B cell (primary cell): ENCODE measurements around the gene RAB25. TPM values are rescaled to one million over a fixed set of nuclear protein-coding genes. Genes with fewer than 3 reads are reported as not detected.

Experiments used
- ATAC-seq: fragments of 200-7000 bp; cut with Tn5 transposase; one replicate; pipeline ENCODE4 v1.10.0; 2021; ENCODE audit warnings: low read depth, mild to moderate bottlenecking, moderate number of reproducible peaks, moderate library complexity
- CTCF ChIA-PET: fragments of 350-600 bp; sonication (Branson Sonifier 250); formaldehyde crosslinking; loops from one replicate; lab custom pipeline; 2021; ENCODE audit warnings: antibody characterized with exemption, inconsistent platforms; lab: Charles Lee
- POLR2A ChIA-PET: fragments of 350-600 bp; sonication (Branson Sonifier 250); formaldehyde crosslinking; loops from one replicate; lab custom pipeline; 2021; ENCODE audit warnings: antibody characterized with exemption; lab: Charles Lee
- DNase-seq: peaks from one replicate; pipeline ENCODE4 v3.0.0; 2013
- H2AFZ ChIP-seq: 2 replicates; pipeline ENCODE4 v1.6.1; 2012; ENCODE audit warnings: mild to moderate bottlenecking, low read depth, low read length; ENCODE audit not compliant: insufficient read depth, poor library complexity, severe bottlenecking
- H3K27ac ChIP-seq, 2 donors: 1 replicate in 1 of 2; 2 replicates in 1 of 2; pipeline ENCODE4 v1.5.1; 2012 to 2013; ENCODE audit warnings: low read length in 2 of 2, mild to moderate bottlenecking in 2 of 2, moderate library complexity in 1 of 2
- H3K27me3 ChIP-seq, 4 experiments: fragments of 200-600 bp in 1 of 4; sonication (generic) in 1 of 4; replicated peaks in 1 of 4; 1 replicate in 2 of 4; 2 replicates in 2 of 4; pipeline versions ENCODE4 v1.6.1 to v1.7.0; 2013 to 2016; ENCODE audit warnings: low read length in 3 of 4, mild to moderate bottlenecking in 2 of 4, mixed read lengths in 1 of 4, moderate library complexity in 1 of 4; ENCODE audit not compliant: insufficient read depth in 4 of 4, control insufficient read depth in 3 of 4; ENCODE audit errors: control extremely low read depth in 1 of 4
- H3K36me3 ChIP-seq, 2 experiments: replicated peaks in 1 of 2; 1 replicate in 1 of 2; 2 replicates in 1 of 2; pipeline versions ENCODE4 v1.6.1 to v1.7.1; 2013; ENCODE audit warnings: low read length in 1 of 2; ENCODE audit not compliant: insufficient read depth in 2 of 2, control insufficient read depth in 1 of 2; ENCODE audit errors: control extremely low read depth in 1 of 2, extremely low read depth in 1 of 2
- H3K4me1 ChIP-seq, 2 donors: fragments of 200-600 bp in 1 of 2; sonication (generic) in 1 of 2; 1 replicate in 1 of 2; 2 replicates in 1 of 2; pipeline versions ENCODE4 v1.5.1 to v1.6.1; 2013 to 2017; ENCODE audit warnings: low read length in 2 of 2; ENCODE audit not compliant: control insufficient read depth in 2 of 2, insufficient read depth in 2 of 2
- H3K4me2 ChIP-seq: replicated peaks from 2 replicates; pipeline ENCODE3; 2012; ENCODE audit warnings: mild to moderate bottlenecking, low read depth, low read length; ENCODE audit not compliant: poor library complexity, severe bottlenecking
- H3K4me3 ChIP-seq, 5 experiments: fragments of 200-600 bp in 1 of 5; sonication (generic) in 1 of 5; 1 replicate in 3 of 5; 2 replicates in 2 of 5; pipeline versions ENCODE4 v1.5.1 to v1.7.0; 2011 to 2016; ENCODE audit warnings: low read length in 4 of 5, mild to moderate bottlenecking in 4 of 5, low read depth in 2 of 5, control low read depth in 1 of 5, moderate library complexity in 1 of 5; ENCODE audit not compliant: insufficient read depth in 1 of 5; ENCODE audit errors: control extremely low read depth in 1 of 5, extremely low read depth in 1 of 5
- H3K79me2 ChIP-seq: fragments of 200-600 bp; sonication (generic); one replicate; pipeline ENCODE4 v1.6.0; 2016; ENCODE audit warnings: low read length; ENCODE audit not compliant: control insufficient read depth, insufficient read depth
- H3K9ac ChIP-seq: fragments of 200-600 bp; sonication (generic); 2 replicates; pipeline ENCODE4 v1.6.1; 2017; ENCODE audit warnings: mild to moderate bottlenecking, low read length, moderate library complexity
- H3K9me3 ChIP-seq, 3 donors: one replicate each; pipeline versions ENCODE4 v1.6.1 to v1.7.1; 2013; ENCODE audit warnings: low read length in 2 of 3; ENCODE audit not compliant: control insufficient read depth in 2 of 3, insufficient read depth in 1 of 3; ENCODE audit errors: control extremely low read depth in 1 of 3
- H4K20me1 ChIP-seq: 2 replicates; pipeline ENCODE4 v1.6.0; 2012; ENCODE audit warnings: mild to moderate bottlenecking, low read length; ENCODE audit not compliant: insufficient read depth, control insufficient read depth, poor library complexity, severe bottlenecking
- H3K27ac Mint-ChIP-seq: one replicate; pipeline ENCODE4 v1.8.0; 2021; ENCODE audit warnings: mixed read lengths
- H3K27me3 Mint-ChIP-seq: one replicate; pipeline ENCODE4 v1.8.0; 2021; ENCODE audit warnings: mixed read lengths
- H3K4me1 Mint-ChIP-seq: one replicate; pipeline ENCODE4 v1.8.0; 2021; ENCODE audit warnings: mixed read lengths
- H3K4me3 Mint-ChIP-seq: one replicate; pipeline ENCODE4 v1.8.0; 2021; ENCODE audit warnings: mixed read lengths
- H3K9me3 Mint-ChIP-seq: one replicate; pipeline ENCODE4 v1.8.0; 2022; ENCODE audit warnings: mixed read lengths; ENCODE audit not compliant: insufficient read depth
- EZH2 ChIP-seq: IDR thresholded peaks from 2 replicates; pipeline ENCODE4 v1.6.1; 2012; ENCODE audit warnings: borderline replicate concordance, low read depth, mild to moderate bottlenecking, moderate library complexity, low read length; ENCODE audit not compliant: insufficient read depth, poor library complexity, severe bottlenecking
- WGBS: methylation state at CpG from one replicate; pipeline ENCODE4 v1.1.5; 2013; ENCODE audit warnings: missing lambda C conversion rate; ENCODE audit not compliant: insufficient coverage; 5-methylcytosine and 5-hydroxymethylcytosine counted together
- intact Hi-C: fragments of 100-400 bp; cut with micrococcal nuclease; formaldehyde crosslinking; loops from one replicate; pipeline ENCODE4 v1.10.0; 2022
- polyA plus RNA-seq: library from polyadenylated mRNA; depleted of rRNA; stranded (reverse); fragments of >200 nt; gene quantifications from 2 replicates; pipeline ENCODE4 v1.2.3, GENCODE V29; 2012
- total RNA-seq, 2 donors: library from RNA; stranded (reverse); fragments of 120-200 nt in 1 of 2; gene quantifications; 1 replicate in 1 of 2; 2 replicates in 1 of 2; pipeline versions ENCODE4 v1.2.3 to v1.2.4, GENCODE V29; 2013 to 2022
- TF ChIP-seq, protein P1 (sequence below): fragments of 200-600 bp; IDR thresholded peaks from one replicate; pipeline ENCODE4 v1.8.0; 2022; ENCODE audit warnings: antibody characterized with exemption, mild to moderate bottlenecking

RAB25 gene
- total and polyA plus RNA-seq, 2 donors (not counting 1 experiment from before 2014, with no cell fraction given), result 0.69 to 2.2 TPM

DNA sequence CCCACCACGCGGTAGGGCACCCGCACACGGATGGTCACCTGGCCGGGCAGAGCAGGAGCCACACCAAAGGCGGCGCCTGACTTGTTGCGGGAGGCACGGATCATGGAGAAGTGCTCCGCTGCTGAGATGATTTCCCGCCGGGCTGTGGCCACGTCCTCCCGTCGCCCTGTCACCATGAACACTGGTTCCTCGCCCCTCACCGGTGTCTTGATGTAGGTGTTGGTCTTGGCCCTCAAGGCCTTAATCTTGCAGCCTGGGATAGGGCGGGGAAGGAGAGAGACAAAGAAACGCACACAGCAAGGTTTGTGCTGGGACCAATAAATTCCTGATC, 16.4 kb downstream of the RAB25 start:
- peaks cover 33% of the 10 kb centered on the region for H3K4me1 Mint-ChIP-seq
- ATAC-seq (no peak), DNase-seq (no peak)
- WGBS, result 98% methylated on average over 18 of the region's 19 CpGs
- H3K4me3 ChIP-seq, result no peak overlapping the region
- peaks cover 16 to 34% of the 10 kb centered on the region in 2 donors for H3K4me1 ChIP-seq
- TF ChIP-seq, protein P1, sequence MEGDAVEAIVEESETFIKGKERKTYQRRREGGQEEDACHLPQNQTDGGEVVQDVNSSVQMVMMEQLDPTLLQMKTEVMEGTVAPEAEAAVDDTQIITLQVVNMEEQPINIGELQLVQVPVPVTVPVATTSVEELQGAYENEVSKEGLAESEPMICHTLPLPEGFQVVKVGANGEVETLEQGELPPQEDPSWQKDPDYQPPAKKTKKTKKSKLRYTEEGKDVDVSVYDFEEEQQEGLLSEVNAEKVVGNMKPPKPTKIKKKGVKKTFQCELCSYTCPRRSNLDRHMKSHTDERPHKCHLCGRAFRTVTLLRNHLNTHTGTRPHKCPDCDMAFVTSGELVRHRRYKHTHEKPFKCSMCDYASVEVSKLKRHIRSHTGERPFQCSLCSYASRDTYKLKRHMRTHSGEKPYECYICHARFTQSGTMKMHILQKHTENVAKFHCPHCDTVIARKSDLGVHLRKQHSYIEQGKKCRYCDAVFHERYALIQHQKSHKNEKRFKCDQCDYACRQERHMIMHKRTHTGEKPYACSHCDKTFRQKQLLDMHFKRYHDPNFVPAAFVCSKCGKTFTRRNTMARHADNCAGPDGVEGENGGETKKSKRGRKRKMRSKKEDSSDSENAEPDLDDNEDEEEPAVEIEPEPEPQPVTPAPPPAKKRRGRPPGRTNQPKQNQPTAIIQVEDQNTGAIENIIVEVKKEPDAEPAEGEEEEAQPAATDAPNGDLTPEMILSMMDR, result no peak
- TF ChIP-seq EZH2, result no peak
- H3K4me2 ChIP-seq, result no peak overlapping the region
- ChIA-PET POLR2A (no interaction called here), CTCF (no interaction called here)
- no peaks in the 10 kb centered on the region for H4K20me1 ChIP-seq
- peak overlapping the region; percentile 89 for H3K4me3 Mint-ChIP-seq
- no peak overlapping the region for H2AFZ ChIP-seq
- H3K27ac ChIP-seq, result no peak overlapping the region
- H3K9me3 ChIP-seq, result peaks cover 0 to 4% (median 0%) of the 10 kb centered on the region in 3 donors
- H3K36me3 ChIP-seq, result no peaks in the 10 kb centered on the region
- no peaks in the 10 kb centered on the region for H3K79me2 ChIP-seq
- peaks cover 0 to 11% (median 4%) of the 10 kb centered on the region in 4 experiments for H3K27me3 ChIP-seq
- H3K9me3 Mint-ChIP-seq, result no peaks in the 10 kb centered on the region
- peak overlapping the region; percentile 3 for H3K27ac Mint-ChIP-seq
- no peak overlapping the region for H3K9ac ChIP-seq
- intact Hi-C loops, result no loop called here
- H3K27me3 Mint-ChIP-seq, result no peaks in the 10 kb centered on the region

DNA sequence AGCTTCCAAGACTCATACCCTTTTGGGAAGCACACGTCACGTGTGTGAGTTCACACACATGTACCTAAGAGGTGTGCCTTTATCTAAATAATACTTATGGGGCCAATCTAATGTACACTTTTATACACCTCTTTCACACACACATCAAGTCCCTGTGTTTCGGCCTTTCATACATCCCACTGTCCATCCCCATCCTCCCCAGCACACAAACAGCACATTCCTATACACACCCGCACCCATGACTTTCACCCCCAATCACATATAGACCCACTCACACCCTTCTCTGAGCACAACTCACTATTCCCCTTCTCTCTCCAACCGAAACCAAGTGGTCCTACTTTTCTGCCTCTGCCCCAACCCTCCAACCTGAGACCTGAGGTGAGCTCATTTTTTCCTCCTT, 17.8 kb downstream of the RAB25 start:
- ChIA-PET CTCF (interaction anchor here (0.6 to 1.7 kb wide), 2 partner anchors 12 to 746 kb away, joined by 4 read pairs; no protein-coding TSS in a partner anchor), POLR2A (no interaction called here)
- ATAC-seq (no peak), DNase-seq (no peak)
- H3K27me3 ChIP-seq, result peaks cover 0 to 20% (median 8%) of the 10 kb centered on the region in 4 experiments
- 96% methylated on average over 2 of the region's 5 CpGs for WGBS
- H3K79me2 ChIP-seq, result no peaks in the 10 kb centered on the region
- H3K27ac ChIP-seq, result no peak overlapping the region
- TF ChIP-seq EZH2, result no peak
- TF ChIP-seq, protein P1, result no peak
- H3K27ac Mint-ChIP-seq, result no peak overlapping the region
- intact Hi-C loops, result no loop called here
- no peak overlapping the region for H2AFZ ChIP-seq
- no peak overlapping the region for H3K4me2 ChIP-seq
- no peak overlapping the region for H3K4me3 Mint-ChIP-seq
- H3K36me3 ChIP-seq, result no peaks in the 10 kb centered on the region
- peaks cover 22 to 41% of the 10 kb centered on the region in 2 donors for H3K4me1 ChIP-seq
- no peaks in the 10 kb centered on the region for H4K20me1 ChIP-seq
- H3K9ac ChIP-seq, result no peak overlapping the region
- H3K4me1 Mint-ChIP-seq, result peaks cover 40% of the 10 kb centered on the region
- no peaks in the 10 kb centered on the region for H3K9me3 Mint-ChIP-seq
- H3K9me3 ChIP-seq, result peaks cover 0 to 4% (median 0%) of the 10 kb centered on the region in 3 donors
- H3K4me3 ChIP-seq, result no peak overlapping the region
- H3K27me3 Mint-ChIP-seq, result peaks cover 2% of the 10 kb centered on the region
